HepG2 (cell line): ENCODE measurements around the gene ZDHHC13. TPM values are rescaled to one million over a fixed set of nuclear protein-coding genes. Genes with fewer than 3 reads are reported as not detected.

Experiments used
- ATAC-seq: fragments of 200-7000 bp; cut with Tn5 transposase; 3 replicates; pipeline ENCODE4 v1.9.1; 2020; ENCODE audit warnings: mild to moderate bottlenecking, moderate library complexity
- BruUV-seq: library from RNA; stranded (reverse); fragments of 400-500 nt; replicated peaks from 2 replicates; lab custom pipeline; 2021; lab: Mats Ljungman, UMichigan
- CTCF ChIA-PET: fragments of 300-600 bp; formaldehyde crosslinking; extraction: SDS; loops from one replicate; lab custom pipeline; 2021; ENCODE audit warnings: low total read pairs, inconsistent platforms, low intra/inter-chr PET ratio; lab: Yijun Ruan, JAX
- POLR2A ChIA-PET: fragments of 350-600 bp; sonication (Branson Sonifier 250); formaldehyde crosslinking; loops from one replicate; lab custom pipeline; 2020; ENCODE audit warnings: antibody characterized with exemption, inconsistent platforms; lab: Yijun Ruan, JAX
- DNase-seq: peaks from one replicate; pipeline ENCODE4 v3.0.0-alpha.2; 2015; ENCODE audit warnings: low spot score
- FAIRE-seq: peaks from 3 replicates; lab custom pipeline; 2011; peaks lifted over from hg19 to GRCh38; lab: Jason Lieb, UNC
- H2AFZ ChIP-seq: one replicate; pipeline ENCODE4 v1.6.1; 2011; ENCODE audit warnings: low read length, inconsistent platforms
- H3K27ac ChIP-seq: fragments of 300-600 bp; 3 replicates; pipeline ENCODE4 v1.8.0; 2011; ENCODE audit warnings: mixed run types, mild to moderate bottlenecking, mixed read lengths, low read length, inconsistent platforms; ENCODE audit not compliant: insufficient read depth; ENCODE audit errors: extremely low read length
- H3K27me3 ChIP-seq, 2 experiments: fragments of 200-600 bp in 1 of 2; 2 replicates in 1 of 2; 3 replicates in 1 of 2; pipeline versions ENCODE4 v1.6.0 to v1.8.0; 2011; ENCODE audit warnings: low read length in 2 of 2, mild to moderate bottlenecking in 2 of 2, moderate library complexity in 2 of 2, inconsistent platforms in 1 of 2; ENCODE audit not compliant: insufficient read depth in 2 of 2, control insufficient read depth in 1 of 2
- H3K36me3 ChIP-seq, 2 experiments: fragments of 200-600 bp in 1 of 2; replicated peaks in 1 of 2; 2 replicates in 1 of 2; 3 replicates in 1 of 2; pipeline versions ENCODE4 v1.5.1 to v1.8.0; 2011; ENCODE audit warnings: low read length in 2 of 2, inconsistent platforms in 1 of 2; ENCODE audit not compliant: insufficient read depth in 2 of 2, control insufficient read depth in 1 of 2
- H3K4me1 ChIP-seq: 2 replicates; pipeline ENCODE4 v1.5.1; 2012; ENCODE audit warnings: low read length, inconsistent platforms; ENCODE audit not compliant: insufficient read depth
- H3K4me2 ChIP-seq: 2 replicates; pipeline ENCODE4 v1.6.0; 2011; ENCODE audit warnings: low read depth, low read length, inconsistent platforms
- H3K4me3 ChIP-seq, 3 experiments: fragments of 200-600 bp in 1 of 3; sonication (generic), shearing (Covaris generic) in 1 of 3; replicated peaks in 1 of 3; 2 replicates each; pipeline ENCODE4 v1.5.1; 2011 to 2016; ENCODE audit warnings: low read length in 3 of 3, inconsistent platforms in 2 of 3, low read depth in 2 of 3, mild to moderate bottlenecking in 2 of 3, control low read depth in 1 of 3, mixed read lengths in 1 of 3; ENCODE audit not compliant: insufficient read depth in 1 of 3
- H3K79me2 ChIP-seq: one replicate; pipeline ENCODE4 v1.6.1; 2011; ENCODE audit warnings: low read length, inconsistent platforms; ENCODE audit not compliant: insufficient read depth
- H3K9ac ChIP-seq: 2 replicates; pipeline ENCODE4 v1.6.0; 2011; ENCODE audit warnings: mild to moderate bottlenecking, low read depth, low read length, inconsistent platforms; ENCODE audit not compliant: insufficient read depth
- H3K9me3 ChIP-seq: 2 replicates; pipeline ENCODE4 v1.5.1; 2012; ENCODE audit warnings: mild to moderate bottlenecking, low read length
- H4K20me1 ChIP-seq: 2 replicates; pipeline ENCODE4 v1.6.0; 2011; ENCODE audit warnings: inconsistent platforms, mild to moderate bottlenecking, low read length, moderate library complexity; ENCODE audit not compliant: insufficient read depth
- CC2D1A ChIP-seq: sonication (generic); formaldehyde crosslinking; IDR thresholded peaks from 2 replicates; pipeline ENCODE4 v1.8.1; 2023; ENCODE audit warnings: mild to moderate bottlenecking, missing genetic modification reagents
- FOXJ3 ChIP-seq: sonication (generic); formaldehyde crosslinking; IDR thresholded peaks from 2 replicates; pipeline ENCODE4 v1.4.0; 2020; ENCODE audit warnings: missing genetic modification reagents, mild to moderate bottlenecking, borderline replicate concordance
- MEF2D ChIP-seq: sonication (generic); formaldehyde crosslinking; IDR thresholded peaks from 2 replicates; pipeline ENCODE4 v1.5.1; 2020; ENCODE audit warnings: mild to moderate bottlenecking, missing genetic modification reagents
- NR2F1 ChIP-seq, 2 experiments: fragments of 450-650 bp in 1 of 2; formaldehyde crosslinking in 1 of 2; IDR thresholded peaks; 2 replicates each; pipeline versions ENCODE4 v1.5.0 to v1.6.1; 2016 to 2020; ENCODE audit warnings: mild to moderate bottlenecking in 1 of 2, missing compliant biosample characterization in 1 of 2, missing genetic modification reagents in 1 of 2, moderate library complexity in 1 of 2
- TOE1 ChIP-seq: sonication (generic); formaldehyde crosslinking; IDR thresholded peaks from 2 replicates; pipeline ENCODE4 v1.4.0; 2020; ENCODE audit warnings: mild to moderate bottlenecking, missing genetic modification reagents
- ZNF136 ChIP-seq: sonication (generic); formaldehyde crosslinking; IDR thresholded peaks from 2 replicates; pipeline ENCODE4 v1.8.1; 2022; ENCODE audit warnings: low read depth, mild to moderate bottlenecking, moderate library complexity, missing genetic modification reagents
- ZNF484 ChIP-seq: sonication (generic); formaldehyde crosslinking; IDR thresholded peaks from 2 replicates; pipeline ENCODE4 v1.5.1; 2020; ENCODE audit warnings: mild to moderate bottlenecking, low read depth, missing genetic modification reagents, borderline replicate concordance
- ZNF724P ChIP-seq: sonication (generic); formaldehyde crosslinking; IDR thresholded peaks from 2 replicates; pipeline ENCODE4 v1.8.0; 2022; ENCODE audit warnings: missing genetic modification reagents, borderline replicate concordance
- ZNF800 ChIP-seq: sonication (generic); formaldehyde crosslinking; IDR thresholded peaks from 2 replicates; pipeline ENCODE4 v1.4.0; 2020; ENCODE audit warnings: missing genetic modification reagents
- WGBS: methylation state at CpG from one replicate; pipeline ENCODE4 v1.1.6; 2017; ENCODE audit warnings: low lambda C conversion rate; 5-methylcytosine and 5-hydroxymethylcytosine counted together
- in situ Hi-C: cut with HindIII; loops from 2 replicates; pipeline ENCODE4 v1.10.0; 2017; ENCODE audit warnings: low pct_unique_long_range_greater_than_20kb; ENCODE audit not compliant: extremely low pct_ligation_motif_present
- intact Hi-C: fragments of 100-400 bp; cut with micrococcal nuclease; formaldehyde crosslinking; loops from one replicate; pipeline ENCODE4 v1.10.0; 2022; ENCODE audit not compliant: unreplicated experiment
- polyA plus RNA-seq, 8 experiments: library from polyadenylated mRNA; depleted of rRNA in 3 of 8; stranded (reverse) in 7 of 8; unstranded in 1 of 8; fragments of >200 nt; fragmentation: Illumina TruSeq in 4 of 8; extraction: Trizol in 4 of 8; gene quantifications; 2 replicates each; pipeline versions ENCODE4 v1.2.1 to v1.2.3, GENCODE V29; 2011 to 2016; ENCODE audit warnings: low read depth in 4 of 8, missing spikeins in 1 of 8, mixed read lengths in 1 of 8; ENCODE audit not compliant: insufficient read depth in 1 of 8
- total RNA-seq, 5 experiments: library from RNA; depleted of rRNA; stranded (reverse); fragments of >200 nt; fragmentation: Illumina TruSeq; extraction: Trizol; gene quantifications; 2 replicates each; pipeline ENCODE4 v1.2.3, GENCODE V29; 2016; ENCODE audit warnings: low read depth in 1 of 5
- TF ChIP-seq, protein P1 (sequence below): sonication (generic); formaldehyde crosslinking; IDR thresholded peaks from 2 replicates; pipeline ENCODE4 v1.4.0; 2020; ENCODE audit warnings: mild to moderate bottlenecking, missing genetic modification reagents, borderline replicate concordance

Gene ZDHHC13
- total and polyA plus RNA-seq, 2 of the 13 experiments (the other 11 are each of a cell fraction or from before 2014, with no cell fraction given), result 10.9 to 11.8 TPM

- BruUV-seq, result no TSS peak
- Histone ChIP-seq H3K27me3 (peaks cover 0 to 16% of the 10 kb centered on the region in 2 experiments; a peak in 2 of 5 replicates), H3K4me1 (no peaks in the 10 kb centered on the region), H2AFZ (no peak overlapping the region), H3K79me2 (no peaks in the 10 kb centered on the region), H3K9me3 (no peaks in the 10 kb centered on the region), H4K20me1 (no peaks in the 10 kb centered on the region), H3K9ac (no peak overlapping the region), H3K4me2 (no peak overlapping the region), H3K36me3 (no peaks in the 10 kb centered on the region), H3K4me3 (no peak overlapping the region), H3K27ac (no peak overlapping the region)
- FAIRE-seq (no peak), DNase-seq (no peak), ATAC-seq (no peak)
- TF ChIP-seq NR2F1 (CRISPR knock-in tag; IDR thresholded peaks at IDR 0.05) (no peak), FOXJ3 (CRISPR knock-in tag) (no peak), CC2D1A (CRISPR knock-in tag) (no peak), MEF2D (CRISPR knock-in tag) (no peak), ZNF136 (CRISPR knock-in tag) (no peak), ZNF484 (CRISPR knock-in tag) (no peak), TOE1 (CRISPR knock-in tag) (no peak), ZNF800 (CRISPR knock-in tag) (no peak), ZNF724P (CRISPR knock-in tag) (no peak)
- TF ChIP-seq, protein P1, sequence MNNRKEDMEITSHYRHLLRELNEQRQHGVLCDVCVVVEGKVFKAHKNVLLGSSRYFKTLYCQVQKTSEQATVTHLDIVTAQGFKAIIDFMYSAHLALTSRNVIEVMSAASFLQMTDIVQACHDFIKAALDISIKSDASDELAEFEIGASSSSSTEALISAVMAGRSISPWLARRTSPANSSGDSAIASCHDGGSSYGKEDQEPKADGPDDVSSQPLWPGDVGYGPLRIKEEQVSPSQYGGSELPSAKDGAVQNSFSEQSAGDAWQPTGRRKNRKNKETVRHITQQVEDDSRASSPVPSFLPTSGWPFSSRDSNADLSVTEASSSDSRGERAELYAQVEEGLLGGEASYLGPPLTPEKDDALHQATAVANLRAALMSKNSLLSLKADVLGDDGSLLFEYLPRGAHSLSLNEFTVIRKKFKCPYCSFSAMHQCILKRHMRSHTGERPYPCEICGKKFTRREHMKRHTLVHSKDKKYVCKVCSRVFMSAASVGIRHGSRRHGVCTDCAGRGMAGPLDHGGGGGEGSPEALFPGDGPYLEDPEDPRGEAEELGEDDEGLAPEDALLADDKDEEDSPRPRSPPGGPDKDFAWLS (CRISPR knock-in tag), result no peak
- ChIA-PET CTCF (no interaction called here), POLR2A (no interaction called here)
- in situ Hi-C loops (no loop called here), intact Hi-C loops (no loop called here)
- 2% methylated on average over 2 of the region's 2 CpGs for WGBS
These were observed 22.1 kb upstream of the ZDHHC13 start for GRCh38 chr11:19094859-19095258.
